C4-2B (cell line): ENCODE results near the gene RRP1B.
A peak's percentile ranks its signal among the peaks of the same experiment; 100 is the strongest.

Experiments used
- H3K27ac ChIP-seq: fragments of 450-650 bp; 2 replicates; pipeline ENCODE4 v1.5.1; 2017
- CTCF ChIP-seq: fragments of 450-650 bp; conservative IDR thresholded peaks from 2 replicates; pipeline ENCODE4 v1.5.1; 2017; ENCODE audit warnings: mild to moderate bottlenecking
- ZFX ChIP-seq: fragments of 450-650 bp; IDR thresholded peaks from 2 replicates; pipeline ENCODE4 v1.6.1; 2017

The RRP1B gene

GRCh38 chr21:43718872-43719747 lies 59.8 kb downstream of the RRP1B start, which contains the start of gene PDXK:
Gene PDXK (plus strand): TSS chr21:43719129. CDS start chr21:43719295, 166 bp downstream.
- no peak for TF ChIP-seq ZFX
- no peak for TF ChIP-seq CTCF
- H3K27ac ChIP-seq, result peak within 1 kb of the TSS; percentile 99

GRCh38 chr21:43719748-43720538 lies 60.6 kb downstream of the RRP1B start:
- TF ChIP-seq CTCF, result no peak
- TF ChIP-seq ZFX, result peak; percentile 20; the same call in 1 of the 2 replicates
- H3K27ac ChIP-seq, result peak overlapping the region; percentile 99

GRCh38 chr21:43720539-43721166 lies 61.3 kb downstream of the RRP1B start:
- no peak for TF ChIP-seq CTCF
- TF ChIP-seq ZFX, result no peak
- H3K27ac ChIP-seq, result peak overlapping the region; percentile 99

GRCh38 chr21:43721206-43721605 lies 61.8 kb downstream of the RRP1B start:
- peak overlapping the region; percentile 99 for H3K27ac ChIP-seq
- TF ChIP-seq ZFX (no peak), CTCF (no peak)

GRCh38 chr21:43721939-43722338 lies 62.6 kb downstream of the RRP1B start:
- TF ChIP-seq CTCF (no peak), ZFX (no peak)
- H3K27ac ChIP-seq, result no peak overlapping the region; the same call in 1 of the 2 replicates

- TF ChIP-seq CTCF, result no peak
- no peak overlapping the region for H3K27ac ChIP-seq
Measured at GRCh38 chr21:43723648-43724047, 64.3 kb downstream of the RRP1B start.
